GM19397 (cell line): Measurements from ENCODE around the gene PTPRM.

Source experiments
- ATAC-seq: cut with Tn5 transposase; IDR thresholded peaks from one replicate; pipeline ENCODE4 v1.9.1; 2021; ENCODE audit warnings: mild to moderate bottlenecking, moderate library complexity; ENCODE audit not compliant: unreplicated experiment

Gene PTPRM

GRCh38 chr18:8139891-8140406 is 572.8 kb downstream of the PTPRM start:
- no peak for ATAC-seq

- no peak for ATAC-seq
These were observed 573.9 kb downstream of the PTPRM start for GRCh38 chr18:8140841-8141501.

- no peak for ATAC-seq
These were observed 575.1 kb downstream of the PTPRM start for GRCh38 chr18:8142131-8142711.

DNA sequence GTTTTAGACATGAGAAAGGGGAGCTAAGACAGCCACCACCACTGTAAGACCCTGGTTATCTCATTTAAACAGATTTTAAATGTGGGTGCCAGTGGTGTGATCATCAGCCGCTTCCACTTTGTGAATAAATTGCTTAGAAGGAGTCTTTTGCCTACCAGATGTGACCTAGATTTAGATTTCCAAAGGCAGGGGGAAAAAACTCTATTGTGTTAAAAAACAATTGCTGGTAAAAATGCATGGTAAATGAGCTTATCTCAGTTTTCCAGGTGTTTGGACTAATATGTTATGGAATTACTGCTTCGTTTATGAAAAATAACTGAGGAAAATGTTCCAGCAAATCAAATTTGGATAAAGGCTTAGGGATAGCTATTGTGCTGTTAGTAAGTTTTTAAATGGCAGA is 575.8 kb downstream of the PTPRM start:
- no peak for ATAC-seq

DNA sequence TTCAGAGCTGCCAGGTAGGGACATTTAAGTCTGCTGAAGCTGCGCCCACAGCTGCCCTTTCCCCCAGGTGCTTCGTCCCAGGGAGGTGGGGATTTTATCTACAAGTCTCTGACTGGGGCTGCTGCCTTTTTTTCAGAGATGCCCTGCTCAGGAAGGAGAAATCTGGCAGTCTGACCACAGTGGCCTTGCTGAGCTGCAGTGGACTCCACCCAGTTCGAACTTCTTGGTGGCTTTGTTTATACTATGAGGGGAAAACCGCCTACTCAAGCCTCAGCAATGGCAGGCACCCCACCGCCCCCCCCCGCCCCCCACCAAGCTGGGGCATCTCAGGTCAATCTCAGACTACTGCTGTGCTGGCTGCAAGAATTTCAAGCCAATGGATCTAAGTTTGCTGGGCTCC is 584.1 kb downstream of the PTPRM start:
- ATAC-seq = no peak

DNA sequence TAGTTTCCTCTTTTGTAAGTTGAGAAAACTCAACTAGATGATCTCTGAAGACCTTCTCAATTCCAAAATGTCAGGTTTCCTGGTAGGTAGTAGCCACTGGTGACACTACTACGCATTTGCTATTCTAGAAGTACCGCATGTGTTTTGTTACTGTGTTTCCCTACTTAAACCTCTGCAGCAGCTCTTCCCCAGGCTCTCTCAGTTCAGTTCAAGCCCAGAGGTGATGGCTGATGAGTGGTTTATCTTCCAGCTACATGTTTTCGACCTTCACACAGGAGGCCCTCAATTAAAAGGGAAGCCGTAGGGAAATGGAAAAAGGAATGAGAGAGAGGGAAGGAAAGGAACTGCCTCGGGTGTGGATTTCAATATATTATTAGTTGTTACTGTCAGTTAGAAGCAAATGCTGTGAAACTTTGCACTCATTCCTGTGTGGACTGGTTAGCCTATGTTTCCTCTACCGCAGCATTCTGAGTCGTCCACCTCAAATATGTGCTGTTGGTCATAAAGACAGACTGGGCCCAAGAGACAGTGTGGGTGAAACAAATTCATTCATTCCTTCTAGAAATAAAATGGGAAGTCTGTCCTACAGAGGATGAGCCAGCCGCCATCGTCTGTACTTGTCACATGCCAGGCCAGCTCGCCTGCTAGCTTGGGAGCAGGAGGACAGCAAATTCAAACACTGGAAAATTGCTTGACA is 586.9 kb downstream of the PTPRM start:
- no peak for ATAC-seq

GRCh38 chr18:8162802-8163201 is 595.7 kb downstream of the PTPRM start:
- ATAC-seq = no peak

GRCh38 chr18:8163286-8163959 is 596.3 kb downstream of the PTPRM start:
- no peak for ATAC-seq

DNA sequence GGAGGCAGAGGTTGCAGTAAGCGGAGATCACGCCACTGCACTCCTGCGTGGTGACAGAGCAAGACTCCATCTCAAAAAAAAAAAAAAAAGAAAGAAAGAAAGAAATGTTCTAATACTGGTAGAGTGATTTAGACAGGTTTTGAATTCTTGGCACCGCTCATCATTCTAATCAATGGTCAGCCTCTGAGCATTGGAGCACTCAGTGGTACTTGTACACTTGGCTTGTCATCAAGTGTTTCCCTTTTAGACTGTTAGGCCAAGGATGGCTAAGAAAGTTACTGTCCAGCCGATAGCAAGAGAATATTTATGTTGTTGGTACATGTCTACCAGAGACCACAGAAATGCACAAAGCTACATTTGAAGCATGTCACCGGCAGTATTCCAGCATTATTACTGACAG is 598.0 kb downstream of the PTPRM start:
- no peak for ATAC-seq

DNA sequence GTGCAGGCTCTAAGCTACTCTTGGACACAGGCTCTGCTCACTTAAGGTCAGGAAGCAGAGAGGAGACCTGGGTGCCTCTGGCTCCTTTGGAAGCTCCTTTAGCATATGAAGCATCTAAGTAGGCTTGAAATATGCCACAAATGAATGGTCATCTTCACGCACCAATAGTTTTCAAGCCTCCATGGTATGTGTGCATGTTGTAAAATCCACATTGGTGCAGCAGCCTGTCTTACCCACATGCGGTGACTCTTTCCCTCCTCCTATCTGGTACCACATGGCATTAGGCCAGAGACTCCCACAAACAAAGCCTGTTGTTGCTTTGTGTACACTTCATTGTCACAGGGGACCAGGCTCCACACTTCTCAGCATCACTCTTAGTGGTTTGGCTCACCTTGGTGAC is 599.9 kb downstream of the PTPRM start:
- ATAC-seq = no peak

GRCh38 chr18:8167673-8168072 is 600.6 kb downstream of the PTPRM start:
- ATAC-seq = no peak

GRCh38 chr18:8169722-8170121 is 602.6 kb downstream of the PTPRM start:
- ATAC-seq = no peak

GRCh38 chr18:8174771-8175170 is 607.7 kb downstream of the PTPRM start:
- ATAC-seq = no peak

DNA sequence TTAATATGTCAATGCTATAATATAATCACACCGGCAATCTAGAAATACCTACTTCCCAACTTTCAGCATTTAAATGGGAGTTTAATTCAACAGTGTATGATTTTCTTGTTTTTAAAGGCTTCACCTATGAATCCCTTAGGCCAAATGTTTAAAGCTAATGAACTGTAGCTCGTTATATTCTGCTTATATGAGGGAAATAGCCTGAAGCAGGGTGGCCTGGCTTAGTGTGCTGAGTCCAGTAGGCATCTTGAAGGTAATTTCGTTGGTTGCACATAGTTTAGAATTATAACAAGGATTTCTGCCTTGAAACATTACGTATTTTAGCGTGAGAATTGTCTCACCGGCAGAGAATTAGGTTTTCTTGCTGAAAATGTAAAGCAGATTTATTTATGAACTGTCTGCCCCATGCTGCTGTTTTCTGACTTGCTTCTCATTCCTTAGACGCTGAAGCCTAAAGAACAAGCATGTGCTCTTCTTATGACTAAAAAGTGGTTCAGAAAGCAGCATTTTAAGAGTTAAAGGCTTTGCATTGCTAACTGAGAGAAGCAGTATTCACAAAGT is 608.5 kb downstream of the PTPRM start:
- no peak for ATAC-seq

- ATAC-seq = no peak
These were observed 609.0 kb downstream of the PTPRM start for GRCh38 chr18:8176109-8176508.

DNA sequence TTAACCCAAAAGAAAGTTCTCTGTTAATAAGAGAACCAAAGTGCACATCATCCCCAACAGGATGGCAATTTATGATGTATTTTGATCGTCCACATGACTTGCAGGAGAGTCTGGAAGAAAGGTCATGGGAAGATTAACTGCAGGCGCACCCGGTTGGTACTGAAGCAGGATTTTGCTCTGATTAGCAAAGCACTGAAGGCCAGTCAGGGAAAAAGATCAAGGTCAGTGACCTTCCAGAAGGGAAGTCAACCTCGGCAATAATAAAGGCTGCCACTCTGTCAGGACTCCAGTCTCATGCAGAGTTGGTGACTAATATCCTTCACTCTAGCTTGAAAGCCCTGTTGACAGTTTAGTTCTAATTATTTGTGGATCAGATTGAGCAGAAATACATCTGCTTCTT is 609.4 kb downstream of the PTPRM start:
- ATAC-seq = no peak

DNA sequence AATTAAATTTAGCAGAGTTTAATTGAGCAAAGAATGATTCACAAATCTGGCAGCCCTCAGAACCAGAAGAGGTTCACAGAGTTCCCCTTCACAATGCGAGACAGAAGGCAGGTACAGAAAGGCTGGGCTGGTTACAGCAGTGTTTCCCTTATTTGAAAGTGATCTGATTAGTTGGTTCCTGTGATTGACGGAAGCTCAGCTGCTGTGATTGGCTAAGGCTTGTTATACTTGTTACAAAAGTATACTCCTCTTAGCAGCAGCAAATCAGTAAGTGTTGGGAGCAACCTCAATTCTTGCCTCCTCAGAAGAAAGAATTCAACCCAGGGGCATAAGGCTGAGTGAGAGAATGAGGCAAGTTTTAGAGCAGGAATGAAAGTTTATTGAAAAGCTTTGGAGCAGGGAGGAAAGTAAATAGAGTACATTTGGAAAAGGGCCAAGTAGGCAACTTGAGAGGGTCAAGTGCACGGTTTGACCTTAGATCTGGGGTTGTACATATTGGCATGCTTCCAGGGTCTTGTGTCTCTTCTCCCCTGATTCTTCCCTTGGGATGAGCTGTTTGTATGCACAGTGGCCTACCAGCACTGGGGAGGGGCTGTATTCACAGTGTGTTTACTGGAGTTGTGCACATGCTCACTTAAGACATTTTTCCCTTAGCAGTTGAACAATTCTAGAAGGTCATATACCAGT is 610.4 kb downstream of the PTPRM start:
- no peak for ATAC-seq

DNA sequence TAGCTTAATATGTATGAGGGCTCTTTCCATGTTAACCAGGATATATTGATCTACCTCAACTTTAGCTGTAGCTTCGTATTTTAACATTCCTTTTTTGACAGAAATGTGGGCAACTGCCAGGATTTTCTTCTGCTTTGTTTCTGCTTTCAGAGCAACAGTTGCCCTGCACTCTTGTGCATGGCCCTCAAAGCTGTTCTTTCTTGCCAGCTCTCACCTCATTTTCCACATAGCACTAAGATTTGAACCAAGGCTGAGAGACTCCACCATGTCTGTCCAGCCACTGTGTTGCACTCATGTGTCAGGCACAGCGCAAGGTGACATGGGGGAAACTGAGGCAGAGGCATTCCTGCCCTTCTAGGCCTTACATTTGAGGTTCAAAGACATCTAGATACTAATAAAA is 619.3 kb downstream of the PTPRM start:
- ATAC-seq = no peak

DNA sequence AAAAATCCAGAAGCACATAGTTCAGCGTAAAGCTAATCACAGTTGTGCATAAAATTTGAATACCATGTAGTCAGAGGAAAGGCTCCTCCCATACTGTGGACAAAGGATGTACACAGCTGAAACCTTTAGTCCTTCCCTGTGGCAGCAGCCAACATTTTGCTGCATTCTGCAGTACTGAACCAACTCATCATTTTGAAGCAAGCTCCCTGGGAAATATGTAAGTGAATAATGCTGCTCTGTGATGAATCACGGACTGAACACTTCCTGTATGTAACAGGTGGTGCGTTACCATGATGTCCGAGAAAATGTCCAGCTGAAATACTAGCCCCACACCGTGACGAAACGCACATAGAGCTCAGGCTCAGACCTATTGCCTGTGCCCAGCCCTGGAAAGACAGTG is 621.1 kb downstream of the PTPRM start:
- no peak for ATAC-seq

GRCh38 chr18:8190980-8191379 is 623.9 kb downstream of the PTPRM start:
- no peak for ATAC-seq

- no peak for ATAC-seq
These were observed 627.3 kb downstream of the PTPRM start for GRCh38 chr18:8194431-8194830.
